Mammary epithelial cell (primary cell): ENCODE measurements around the gene PARD3.

ENCODE experiments used
- EZH2 ChIP-seq: IDR thresholded peaks from 2 replicates; pipeline ENCODE4 v1.6.1; 2012; ENCODE audit warnings: low read length, inconsistent platforms, borderline replicate concordance
- TF ChIP-seq, protein P1 (sequence below), 2 donors: IDR thresholded peaks in 1 of 2; conservative IDR thresholded peaks in 1 of 2; 2 replicates each; pipeline ENCODE4 v1.5.1; 2011 to 2012; ENCODE audit warnings: inconsistent platforms in 2 of 2, low read length in 2 of 2, mild to moderate bottlenecking in 2 of 2, control low read depth in 1 of 2, low read depth in 1 of 2; ENCODE audit not compliant: insufficient read depth in 1 of 2; ENCODE audit errors: extremely low read depth in 1 of 2

DNA sequence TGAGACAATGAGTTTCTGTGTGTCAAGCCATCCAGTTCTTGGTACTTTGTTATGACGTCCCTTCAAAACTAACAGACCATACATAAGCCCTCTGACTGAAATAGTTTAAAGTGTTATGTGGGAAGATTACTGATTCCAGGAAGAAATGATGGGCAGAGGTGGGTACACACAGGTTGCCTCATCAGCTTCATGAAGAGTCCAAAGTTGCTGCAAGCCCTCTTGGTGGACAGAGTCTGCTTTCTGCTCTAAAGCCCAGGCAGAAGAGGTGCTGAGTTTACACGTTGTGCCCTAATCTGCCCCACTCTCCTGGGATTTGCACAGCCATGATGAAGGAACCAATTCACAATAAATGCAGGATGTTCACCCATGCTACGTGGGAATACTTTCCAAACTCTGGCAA is 187.4 kb downstream of the PARD3 start:
- TF ChIP-seq, protein P1, sequence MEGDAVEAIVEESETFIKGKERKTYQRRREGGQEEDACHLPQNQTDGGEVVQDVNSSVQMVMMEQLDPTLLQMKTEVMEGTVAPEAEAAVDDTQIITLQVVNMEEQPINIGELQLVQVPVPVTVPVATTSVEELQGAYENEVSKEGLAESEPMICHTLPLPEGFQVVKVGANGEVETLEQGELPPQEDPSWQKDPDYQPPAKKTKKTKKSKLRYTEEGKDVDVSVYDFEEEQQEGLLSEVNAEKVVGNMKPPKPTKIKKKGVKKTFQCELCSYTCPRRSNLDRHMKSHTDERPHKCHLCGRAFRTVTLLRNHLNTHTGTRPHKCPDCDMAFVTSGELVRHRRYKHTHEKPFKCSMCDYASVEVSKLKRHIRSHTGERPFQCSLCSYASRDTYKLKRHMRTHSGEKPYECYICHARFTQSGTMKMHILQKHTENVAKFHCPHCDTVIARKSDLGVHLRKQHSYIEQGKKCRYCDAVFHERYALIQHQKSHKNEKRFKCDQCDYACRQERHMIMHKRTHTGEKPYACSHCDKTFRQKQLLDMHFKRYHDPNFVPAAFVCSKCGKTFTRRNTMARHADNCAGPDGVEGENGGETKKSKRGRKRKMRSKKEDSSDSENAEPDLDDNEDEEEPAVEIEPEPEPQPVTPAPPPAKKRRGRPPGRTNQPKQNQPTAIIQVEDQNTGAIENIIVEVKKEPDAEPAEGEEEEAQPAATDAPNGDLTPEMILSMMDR (conservative IDR thresholded peaks at IDR 0.05 in 1 of 2, IDR thresholded peaks at IDR 0.05 in 1 of 2; ENCODE audit: extremely low read depth in 1 of 2, insufficient read depth in 1 of 2, low read depth in 1 of 2, low read length in 2 of 2): no peak
- no peak for TF ChIP-seq EZH2
